ENCODE measurements around the gene BANP.
"Not testable (repeated sequence)": the region's sequence is repeated elsewhere in the genome, so short reads cannot be mapped to it uniquely, and the experiment has no call there.

BANP gene

DNA sequence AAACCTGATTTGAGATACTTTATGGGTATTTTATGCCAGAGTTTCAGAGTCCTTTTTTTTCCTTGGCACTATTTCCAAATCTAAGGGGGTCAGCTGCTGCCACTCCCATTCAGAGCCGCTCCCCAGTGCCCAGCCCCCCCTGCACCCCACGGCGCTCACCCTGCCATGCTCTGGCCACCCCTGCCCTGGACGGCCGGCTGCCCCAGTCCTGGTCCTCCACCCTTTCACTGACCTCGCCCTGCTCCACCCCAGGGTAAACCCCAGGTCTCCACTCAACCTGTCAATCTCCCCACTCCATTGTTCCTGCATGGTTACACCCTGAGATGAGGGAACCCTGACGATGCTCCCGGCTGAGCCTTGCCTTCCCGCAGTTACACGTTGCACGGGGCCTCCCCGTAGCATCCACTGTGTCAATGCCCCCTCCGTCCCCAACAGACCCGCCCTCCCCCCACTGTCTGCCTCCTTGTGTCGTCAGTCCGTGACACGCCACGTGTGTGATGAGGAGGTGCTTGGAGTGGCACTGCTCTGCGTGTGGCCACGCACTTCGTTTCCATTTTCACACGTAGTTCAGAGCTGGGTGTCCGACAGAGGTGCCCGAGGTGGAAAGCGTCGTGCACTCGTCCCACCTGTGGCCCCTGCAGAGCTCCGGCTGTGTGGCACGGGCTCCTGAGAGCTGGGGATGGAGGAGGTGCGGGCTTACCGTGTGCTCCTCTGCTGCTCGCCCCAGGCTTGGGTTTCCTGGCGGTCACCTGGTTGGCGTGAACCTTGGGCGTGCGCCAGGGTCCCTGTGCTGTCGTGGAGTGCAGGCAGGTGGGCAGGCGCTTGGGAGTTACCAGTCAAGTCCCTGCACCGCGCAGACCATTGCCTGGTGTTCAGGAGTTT lies 116.5 kb downstream of the BANP start:
- DNase-seq (ENCODE audit: low spot score): no peak

DNA sequence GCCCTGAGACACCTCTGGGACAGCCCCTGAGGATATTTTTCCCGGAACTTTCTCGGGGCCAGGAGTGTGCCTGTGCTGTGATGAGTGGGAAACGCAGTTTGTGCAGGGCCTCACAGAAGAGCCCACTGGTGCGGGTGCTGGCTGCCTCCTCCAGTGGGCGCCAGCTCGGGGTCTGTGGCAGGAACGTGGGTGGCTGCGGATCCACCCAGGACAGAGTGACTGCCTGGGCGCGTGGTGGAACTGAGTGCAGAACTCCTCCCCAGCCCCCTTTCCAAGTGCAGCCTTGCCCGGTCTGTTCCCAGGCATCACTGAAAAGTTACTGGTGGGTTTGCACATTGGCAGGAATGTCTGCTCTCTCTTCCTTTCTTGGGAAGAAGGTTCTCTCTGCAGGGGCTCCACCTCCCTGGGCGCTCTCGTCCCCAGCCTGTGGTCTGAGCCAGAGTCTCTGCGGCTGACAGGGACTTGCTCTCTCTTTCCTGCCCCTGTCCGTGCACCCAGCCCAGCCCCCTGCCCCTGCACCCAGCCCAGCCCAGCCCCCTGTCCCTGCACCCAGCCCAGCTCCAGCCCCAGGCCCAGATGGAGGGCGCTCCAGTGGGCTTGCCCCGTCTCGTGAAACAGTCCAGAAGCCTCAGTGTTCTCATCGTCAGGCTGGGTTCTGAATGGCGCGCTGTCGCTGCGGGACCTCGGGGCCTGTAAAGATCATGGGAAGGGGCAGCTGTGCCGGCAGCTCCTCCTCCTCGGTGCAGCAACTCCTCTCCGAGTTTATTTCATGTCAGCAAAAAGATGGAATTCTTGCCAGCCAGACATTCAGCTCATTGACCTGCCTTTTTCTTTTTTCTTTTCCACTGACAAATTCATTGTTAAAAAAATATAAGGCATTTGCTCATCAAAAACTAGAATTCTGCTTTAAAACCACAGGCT lies 117.5 kb downstream of the BANP start:
- no peak for DNase-seq (ENCODE audit: low spot score)

DNA sequence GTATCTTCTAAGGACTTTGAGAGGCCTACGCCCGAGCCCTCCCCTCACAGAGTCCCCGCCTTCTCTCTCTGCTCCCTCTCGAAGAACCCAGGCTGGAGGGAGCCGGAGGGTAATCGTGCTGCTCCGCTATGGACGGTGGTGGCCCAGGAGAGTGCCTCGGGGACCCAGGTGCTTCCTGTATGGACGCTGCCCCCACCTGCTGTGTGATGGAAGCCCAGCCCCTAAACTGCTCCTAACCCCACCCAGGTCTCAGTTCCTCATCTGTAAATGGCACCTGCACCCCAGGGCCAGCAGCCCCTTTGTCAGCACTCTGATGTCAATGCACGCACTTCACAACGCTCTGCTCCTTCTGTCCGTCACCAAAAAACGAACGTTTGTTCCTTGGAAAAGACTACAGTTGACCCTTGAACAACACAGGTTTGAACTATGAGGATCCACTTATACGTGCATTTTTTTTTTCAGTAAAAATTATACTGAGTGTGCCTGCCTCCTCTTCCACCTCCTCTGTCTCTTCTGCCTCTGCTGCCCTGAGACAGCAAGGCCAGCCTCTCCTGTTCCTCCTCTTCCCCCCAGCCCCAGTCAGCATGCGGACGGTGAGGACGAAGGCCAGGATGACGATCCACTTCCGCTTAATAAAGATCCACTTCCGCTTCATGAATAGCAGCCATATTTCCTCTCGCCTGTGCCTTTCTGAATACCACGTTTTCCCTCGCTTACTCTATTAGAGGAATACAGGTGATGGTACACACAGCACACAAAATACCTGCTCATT lies 118.3 kb downstream of the BANP start:
- DNase-seq (ENCODE audit: low spot score): no peak

DNA sequence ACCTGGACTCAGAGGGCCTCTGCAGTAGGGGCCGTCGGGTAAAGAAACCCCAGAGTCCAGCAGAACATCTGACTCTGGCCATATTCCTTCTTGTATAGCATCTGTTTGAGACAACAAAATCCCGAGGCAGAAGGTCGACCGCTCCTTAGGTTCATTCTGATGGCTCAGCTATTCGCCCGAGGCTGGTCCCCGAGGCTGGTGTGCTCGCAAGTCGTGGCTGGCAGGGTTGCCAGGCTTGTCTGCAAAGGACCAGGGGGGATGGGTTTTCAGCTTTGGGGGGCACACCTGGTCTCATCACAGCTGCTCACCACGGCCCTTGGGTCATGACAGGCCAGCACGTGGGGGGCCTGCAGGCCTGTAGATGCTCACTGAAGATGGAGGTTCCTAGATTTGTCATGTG lies 119.1 kb downstream of the BANP start:
- no peak for DNase-seq (ENCODE audit: low spot score)

DNA sequence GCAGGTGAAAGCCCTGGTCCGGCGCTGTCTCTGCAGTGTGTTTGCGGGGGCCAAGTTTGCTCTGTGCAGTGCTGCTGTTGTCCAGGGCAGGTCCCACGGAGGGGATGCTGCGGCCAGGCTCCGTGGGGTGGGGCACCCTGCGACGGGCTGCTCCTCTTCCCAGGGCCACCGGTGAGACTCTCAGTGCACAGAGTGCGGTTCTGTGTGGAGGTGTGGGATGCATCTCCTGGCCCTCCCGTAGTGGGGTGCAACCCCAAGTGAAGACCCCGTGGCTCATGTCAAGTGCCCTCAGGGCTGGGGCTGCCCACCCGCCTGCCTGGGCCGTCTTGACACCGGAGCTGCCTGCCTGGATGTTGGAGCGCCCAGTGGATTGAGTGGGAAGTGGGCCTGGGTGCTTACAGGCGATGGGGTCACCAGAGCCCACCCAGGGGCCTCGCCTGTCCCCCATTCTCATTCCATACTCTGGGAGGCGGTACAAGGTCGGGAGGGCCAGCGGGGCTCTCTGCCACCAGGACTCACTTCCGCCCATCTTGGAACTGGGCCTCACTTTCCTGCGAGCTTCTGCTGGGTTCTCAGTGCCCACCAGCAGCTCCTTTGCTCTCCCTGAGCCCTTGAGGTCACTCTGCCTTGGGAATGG lies 119.9 kb downstream of the BANP start:
- no peak for DNase-seq (ENCODE audit: low spot score)

DNA sequence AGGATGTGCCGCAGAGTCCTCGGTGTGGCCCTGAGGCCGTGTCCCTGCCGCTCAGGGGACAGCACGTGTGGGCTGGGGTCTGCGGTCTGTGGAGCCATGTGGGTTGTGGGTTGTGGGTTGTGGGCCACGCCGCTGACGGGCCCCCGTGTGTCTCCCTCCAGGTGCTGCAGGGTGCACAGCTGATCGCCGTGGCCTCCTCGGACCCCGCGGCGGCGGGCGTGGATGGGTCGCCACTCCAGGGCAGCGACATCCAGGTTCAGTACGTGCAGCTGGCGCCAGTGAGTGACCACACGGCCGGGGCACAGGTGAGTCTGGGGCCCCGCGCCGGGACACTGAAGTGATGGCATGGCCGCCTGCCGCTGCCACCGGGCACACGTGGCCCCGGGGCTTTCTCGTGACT lies 120.7 kb downstream of the BANP start:
- DNase-seq (ENCODE audit: low spot score): no peak

DNA sequence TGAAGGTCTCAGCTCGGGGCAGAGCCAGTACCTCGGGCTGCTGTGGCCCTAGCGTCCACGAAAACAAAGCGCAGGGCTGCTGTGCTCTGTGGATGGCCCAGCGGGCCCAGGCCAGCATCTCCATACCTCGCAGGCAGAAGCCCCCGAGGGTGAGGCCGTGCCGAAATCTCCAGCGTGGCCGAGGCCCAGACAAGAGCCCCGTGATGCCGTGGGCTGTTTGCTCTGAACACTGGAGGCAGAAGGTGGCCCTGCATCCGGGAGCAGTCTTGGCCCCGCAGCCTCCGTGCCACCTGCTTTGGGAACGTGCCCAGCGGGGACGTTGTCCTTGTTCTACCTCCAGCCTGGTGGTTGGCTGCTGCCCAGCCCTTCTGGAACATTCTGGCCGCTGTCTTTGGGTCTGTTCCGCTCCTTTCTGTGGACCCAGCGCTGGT lies 121.4 kb downstream of the BANP start:
- DNase-seq (ENCODE audit: low spot score): no peak

DNA sequence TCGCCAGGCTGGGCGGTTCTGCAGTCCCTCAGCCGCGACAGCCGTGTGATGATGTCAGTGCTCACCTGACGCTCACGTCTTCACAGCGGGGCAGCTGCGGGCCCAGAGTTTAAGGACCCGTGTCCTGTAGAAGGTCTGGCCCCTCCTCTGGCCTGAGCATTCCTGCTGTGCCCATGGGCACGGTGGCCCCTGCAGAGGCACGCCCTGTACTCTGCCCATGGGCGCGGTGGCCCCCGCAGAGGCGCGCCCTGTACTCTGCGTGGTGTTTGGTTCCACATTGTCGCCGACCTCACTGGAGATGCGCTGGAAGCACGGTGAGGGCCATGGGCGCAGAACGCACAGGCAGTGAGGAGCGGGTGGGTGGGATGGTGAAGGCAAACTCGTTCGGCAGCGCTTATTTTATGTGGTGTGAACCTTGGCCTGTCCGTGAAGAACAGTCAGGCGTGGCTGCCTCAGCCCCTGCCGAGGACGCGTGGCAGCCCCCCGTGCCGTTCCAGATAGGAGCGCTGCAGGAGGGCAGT lies 122.0 kb downstream of the BANP start:
- no peak for DNase-seq (ENCODE audit: low spot score)

DNA sequence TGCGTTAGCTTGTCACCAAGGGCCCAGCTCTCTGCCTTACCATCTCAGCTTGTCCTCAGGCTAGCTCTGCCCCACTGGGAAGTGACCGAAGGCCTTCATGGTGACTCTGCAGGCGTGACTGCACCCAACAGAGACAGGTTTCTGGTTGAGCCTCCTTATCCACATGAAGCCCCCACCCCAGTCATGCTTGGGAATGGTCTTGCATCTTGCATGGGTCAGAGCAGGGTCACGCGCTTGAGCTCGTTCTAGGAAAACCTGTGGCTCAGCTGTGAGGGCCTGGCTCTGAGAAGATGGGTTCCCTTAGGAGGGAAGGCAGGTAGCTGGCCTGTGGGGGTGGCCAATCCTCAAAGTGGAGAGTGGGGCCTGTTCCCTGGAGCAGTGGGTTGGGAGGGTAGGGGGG lies 122.8 kb downstream of the BANP start:
- DNase-seq (ENCODE audit: low spot score): no peak

DNA sequence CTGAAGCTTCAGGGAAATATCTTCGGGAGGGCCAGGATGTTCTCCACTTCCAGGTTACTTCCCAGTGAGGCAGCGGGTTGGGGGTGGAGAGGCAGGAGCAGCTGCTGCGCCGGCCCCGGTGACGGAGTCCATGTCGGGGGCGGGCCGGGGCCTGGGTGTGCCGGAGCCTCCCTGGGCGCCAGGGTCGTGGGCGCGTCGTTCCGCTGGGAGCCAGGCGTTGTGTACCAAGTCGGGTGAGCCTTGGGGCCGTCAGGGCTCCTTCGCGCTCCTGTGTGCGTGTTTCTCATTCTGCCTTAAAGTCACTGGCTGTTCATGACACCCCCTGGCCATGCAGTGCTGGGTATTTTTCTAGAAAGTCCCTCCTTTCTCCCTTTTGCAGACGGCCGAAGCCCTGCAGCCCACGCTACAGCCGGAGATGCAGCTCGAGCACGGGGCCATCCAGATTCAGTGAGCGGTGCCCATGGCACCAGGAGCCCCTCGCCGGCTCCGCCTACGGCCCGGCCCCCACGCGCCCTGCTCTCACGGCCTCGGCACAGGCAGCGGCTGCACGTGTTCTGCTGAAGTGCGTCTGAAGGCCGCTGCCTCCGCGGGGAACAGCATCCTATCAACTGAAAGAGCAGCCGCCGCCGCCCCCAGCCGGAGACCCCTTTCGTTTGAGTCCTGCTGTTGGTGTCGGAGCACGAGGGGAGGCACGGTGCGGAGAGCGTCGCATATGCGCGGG lies 125.1 kb downstream of the BANP start:
- no peak for DNase-seq (ENCODE audit: low spot score)

DNA sequence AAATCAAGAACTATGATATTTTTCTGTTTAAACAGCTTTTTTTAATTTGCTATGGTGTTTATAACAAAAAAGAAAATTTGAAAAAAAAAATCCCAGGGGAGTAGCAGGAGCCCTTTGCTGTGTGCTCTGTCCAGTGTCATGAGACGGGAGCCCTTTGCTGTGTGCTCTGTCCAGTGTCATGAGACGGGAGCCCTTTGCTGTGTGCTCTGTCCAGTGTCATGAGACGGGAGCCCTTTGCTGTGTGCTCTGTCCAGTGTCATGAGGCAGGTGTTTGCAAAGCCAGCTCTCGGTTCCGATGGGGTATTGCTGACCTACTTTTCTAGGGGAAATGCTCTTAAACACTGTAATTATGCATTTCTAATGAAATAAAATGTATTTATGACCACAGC lies 125.7 kb downstream of the BANP start:
- DNase-seq (ENCODE audit: low spot score): not testable (repeated sequence)

DNA sequence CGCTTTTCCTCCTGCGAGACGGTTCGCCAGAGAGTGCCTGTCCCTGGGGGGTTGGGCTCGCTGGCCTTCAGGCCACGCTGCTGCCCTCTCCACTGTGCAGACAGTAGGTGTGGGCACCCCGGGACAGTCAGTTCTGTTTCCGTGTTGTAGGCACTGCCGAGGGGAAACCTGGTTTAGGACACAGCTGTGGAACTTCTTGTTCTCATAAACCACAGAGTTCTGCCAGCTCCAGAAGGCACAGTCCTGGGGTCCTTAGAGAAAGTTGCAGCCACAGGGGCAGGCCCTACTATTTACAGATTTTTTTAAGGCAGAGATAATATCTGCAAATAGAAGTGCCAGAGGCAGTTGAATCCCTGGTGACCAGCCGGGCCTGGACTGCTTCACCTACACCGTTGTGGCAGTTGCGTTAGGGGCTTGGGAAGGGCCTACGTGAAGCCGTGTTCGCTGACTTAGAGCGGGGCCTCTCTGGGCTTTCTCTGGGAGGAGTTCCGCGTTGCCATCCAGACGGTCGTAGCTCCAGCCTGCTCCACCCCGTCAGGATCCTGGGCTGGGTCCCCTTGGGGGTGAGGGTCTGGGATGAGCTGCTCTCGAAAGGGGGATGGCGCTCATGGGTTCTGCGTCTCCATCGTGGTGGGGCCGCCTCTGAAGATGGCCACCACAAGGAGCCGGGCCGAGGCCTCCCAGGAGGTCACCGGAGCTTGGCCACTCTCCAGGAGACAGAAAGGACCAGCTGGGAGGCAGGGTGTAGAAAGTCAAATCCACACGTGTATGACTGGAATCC lies 126.3 kb downstream of the BANP start:
- DNase-seq (ENCODE audit: low spot score): no peak

DNA sequence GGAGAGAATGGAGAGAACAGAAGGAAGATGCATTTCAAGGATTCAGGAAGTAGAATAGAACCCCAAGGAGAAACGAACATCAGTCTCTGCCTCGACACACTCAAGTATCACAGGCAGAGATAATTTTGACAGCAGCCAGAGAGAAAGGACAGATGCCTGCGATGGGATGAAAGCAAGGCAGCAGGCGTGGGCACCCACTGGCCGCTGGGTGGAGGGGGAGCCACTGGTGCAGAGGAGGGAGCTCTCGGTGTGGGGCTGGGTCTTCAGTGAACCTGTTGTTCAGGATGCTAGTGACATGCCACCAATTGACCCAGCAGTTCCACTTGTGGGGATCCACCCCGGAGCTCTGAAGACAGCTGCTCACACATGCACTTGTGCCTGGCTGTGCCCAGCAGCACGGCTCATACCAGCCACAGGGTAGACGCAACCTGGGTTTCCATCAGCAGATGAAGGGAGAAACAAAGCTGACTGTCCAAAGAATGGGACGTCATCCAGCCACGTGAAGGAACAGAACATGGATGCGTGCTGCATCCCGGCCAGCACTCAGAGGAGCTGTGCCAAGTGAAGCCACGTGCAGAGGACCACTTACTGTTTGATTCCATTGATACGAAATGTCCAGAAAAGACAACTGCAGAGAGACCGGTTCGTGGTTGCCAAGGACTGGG lies 127.0 kb downstream of the BANP start:
- DNase-seq (ENCODE audit: low spot score): no peak

DNA sequence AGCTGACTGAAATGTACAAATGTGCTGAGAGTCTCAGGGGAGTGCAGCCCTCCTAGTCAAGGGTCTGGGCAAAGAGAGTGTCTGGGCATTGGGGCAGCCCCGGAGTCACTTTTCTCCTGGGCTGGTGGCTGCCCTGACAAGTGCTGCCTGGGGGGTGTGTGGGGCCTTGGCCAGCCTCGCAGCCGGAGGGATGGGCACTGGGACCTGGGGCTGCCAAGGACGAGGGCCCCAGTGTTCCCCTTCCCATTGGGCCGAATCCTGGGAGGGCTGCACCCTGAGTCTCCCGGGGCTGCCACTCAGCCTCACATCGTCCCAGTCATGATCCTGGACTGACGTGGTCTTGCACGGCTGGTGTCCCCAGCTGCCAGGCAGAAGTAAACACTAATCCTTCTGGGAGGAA lies 132.3 kb downstream of the BANP start:
- no peak for DNase-seq (ENCODE audit: low spot score)

DNA sequence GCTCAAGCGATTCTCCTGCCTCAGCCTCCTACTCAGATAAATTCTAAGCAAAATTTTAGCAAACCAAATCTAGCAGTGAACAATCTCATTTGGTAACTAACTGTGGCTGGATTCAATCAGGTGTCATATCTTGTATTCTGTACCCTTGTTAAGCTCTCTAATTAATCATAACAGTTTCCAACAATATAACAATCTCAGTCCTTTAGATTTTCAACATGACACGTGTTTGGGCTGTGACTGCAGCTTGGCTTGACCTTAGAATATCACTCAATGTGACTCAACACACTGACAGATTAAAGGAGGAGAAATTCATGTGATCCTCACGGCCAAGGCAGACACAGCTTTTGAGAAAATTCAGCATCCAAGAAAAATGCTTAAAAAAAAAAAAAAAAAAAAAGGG lies 133.6 kb downstream of the BANP start:
- DNase-seq (ENCODE audit: low spot score): peak; percentile 86

DNA sequence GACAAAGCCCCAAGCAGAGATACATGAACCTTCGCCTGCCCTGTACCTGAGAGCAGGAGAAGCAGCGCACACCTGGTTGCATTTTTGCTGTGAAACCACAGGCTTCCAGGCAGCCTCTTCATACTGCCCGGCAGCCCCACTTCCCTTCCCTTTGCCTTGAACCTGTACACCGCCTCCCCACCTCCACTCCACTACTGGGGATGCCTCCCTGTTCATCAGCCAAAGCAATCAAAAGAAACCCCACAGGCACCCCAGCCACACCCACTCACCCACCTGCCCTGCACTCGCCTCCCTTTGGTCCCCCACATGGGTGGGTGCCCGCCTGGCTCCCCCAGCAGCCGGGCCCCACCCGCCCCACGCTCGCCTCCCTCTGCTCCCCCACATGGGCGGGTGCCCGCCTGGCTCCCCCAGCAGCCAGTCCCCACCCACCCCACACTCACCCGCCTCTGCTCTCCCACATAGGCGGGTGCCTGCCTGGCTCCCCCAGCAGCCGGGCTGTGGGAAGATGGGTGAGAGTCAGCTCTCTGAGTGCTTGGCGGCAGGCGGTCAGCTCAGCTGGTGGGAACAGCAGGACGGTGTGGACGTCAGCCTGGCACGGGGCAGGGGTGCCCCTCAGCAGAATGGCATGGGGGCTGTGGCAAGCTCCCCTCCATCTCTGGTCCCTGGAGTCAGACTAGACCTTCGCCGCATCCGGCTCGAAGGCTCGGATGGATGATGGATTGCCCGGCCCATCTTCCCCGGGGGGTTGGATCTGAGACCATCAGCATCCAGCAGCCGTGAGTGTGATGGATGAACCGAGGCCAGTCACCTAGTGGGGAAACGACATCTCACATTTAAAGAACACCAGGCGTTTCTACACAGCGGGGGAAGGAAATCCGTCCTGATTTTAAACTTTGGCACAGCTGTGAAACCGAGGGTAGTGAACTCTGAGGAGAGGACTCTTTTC lies 135.6 kb downstream of the BANP start:
- DNase-seq (ENCODE audit: low spot score): no peak

DNA sequence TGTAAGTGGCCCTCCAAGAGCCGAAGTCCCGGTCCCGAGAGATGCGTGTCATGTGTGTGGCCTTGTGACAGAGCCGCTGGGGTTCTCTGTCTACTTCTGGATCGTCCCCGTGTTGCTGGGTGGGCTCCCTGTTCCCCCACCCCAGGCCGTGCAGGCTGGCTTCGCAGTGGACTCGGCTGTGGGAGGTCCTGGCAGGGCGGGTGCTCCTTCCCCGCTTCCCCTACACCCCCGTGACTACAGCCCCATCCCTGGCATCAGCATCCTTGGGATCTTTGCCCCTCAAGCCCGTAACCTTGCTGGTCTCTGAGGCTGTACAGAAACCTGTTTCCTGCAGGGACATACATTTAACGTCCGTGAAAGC lies 136.3 kb downstream of the BANP start:
- no peak for DNase-seq (ENCODE audit: low spot score)

DNA sequence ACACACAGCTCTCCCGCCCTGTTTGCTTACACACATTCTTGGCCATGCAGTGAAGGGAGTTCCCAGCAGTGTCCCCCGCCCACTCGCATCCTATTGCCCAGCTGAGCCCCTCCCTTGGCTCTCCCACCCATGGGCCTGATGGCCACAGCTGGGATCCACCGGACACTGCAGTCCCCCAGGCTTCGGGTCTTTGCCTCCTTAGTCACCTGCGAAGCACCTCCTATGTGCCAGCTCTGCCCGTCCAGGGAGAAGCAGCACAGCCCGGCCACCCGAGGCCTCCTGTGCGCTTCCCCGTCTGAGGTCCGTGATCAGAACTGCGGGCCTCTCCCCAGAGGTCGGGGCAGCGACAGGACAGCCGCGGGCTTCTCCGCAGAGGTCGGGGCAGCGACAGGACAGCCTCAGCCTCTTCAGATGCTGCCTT lies 136.9 kb downstream of the BANP start:
- no peak for DNase-seq (ENCODE audit: low spot score)

Data from AG08396 (cell line).